ENCODE results near the gene PPIE. TPM values are rescaled to one million over a fixed set of nuclear protein-coding genes. Genes with fewer than 3 reads are reported as not detected.
A peak's percentile ranks its signal among the peaks of the same experiment; 100 is the strongest.

PPIE gene
- polyA plus RNA-seq, 5 donors = 66.8 to 77.7 (median 71.5) TPM

DNA sequence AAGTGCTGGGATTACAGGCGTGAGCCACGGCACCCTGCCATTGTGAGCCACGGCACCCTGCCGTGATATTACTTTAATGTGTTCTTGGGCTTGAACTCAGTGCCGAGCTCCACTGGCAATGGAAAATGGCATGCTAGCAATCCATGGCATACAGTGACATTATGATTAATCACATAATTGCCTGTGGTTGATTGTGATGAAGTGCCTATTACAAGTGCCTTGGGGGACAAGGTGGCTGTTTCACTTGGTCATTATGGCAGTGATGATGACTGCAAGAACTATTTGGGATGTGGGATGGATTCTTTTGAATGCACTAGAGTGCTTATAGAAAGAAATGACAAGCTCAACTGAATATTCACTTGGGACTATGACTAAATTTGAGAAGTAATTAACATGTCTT lies 25.1 kb upstream of the PPIE start:
- DNase-seq = no peak

- DNase-seq = no peak
Measured at GRCh38 chr1:39717809-39718208, 20.9 kb upstream of the PPIE start.

GRCh38 chr1:39720094-39720999 lies 18.3 kb upstream of the PPIE start:
- peak in 1 of 2 donors; percentile 58 for DNase-seq

GRCh38 chr1:39721664-39722063 lies 17.0 kb upstream of the PPIE start:
- DNase-seq = no peak

- DNase-seq = no peak
Measured at GRCh38 chr1:39722495-39722894, 16.2 kb upstream of the PPIE start.

GRCh38 chr1:39726600-39726999 lies 12.1 kb upstream of the PPIE start:
- no peak for DNase-seq

DNA sequence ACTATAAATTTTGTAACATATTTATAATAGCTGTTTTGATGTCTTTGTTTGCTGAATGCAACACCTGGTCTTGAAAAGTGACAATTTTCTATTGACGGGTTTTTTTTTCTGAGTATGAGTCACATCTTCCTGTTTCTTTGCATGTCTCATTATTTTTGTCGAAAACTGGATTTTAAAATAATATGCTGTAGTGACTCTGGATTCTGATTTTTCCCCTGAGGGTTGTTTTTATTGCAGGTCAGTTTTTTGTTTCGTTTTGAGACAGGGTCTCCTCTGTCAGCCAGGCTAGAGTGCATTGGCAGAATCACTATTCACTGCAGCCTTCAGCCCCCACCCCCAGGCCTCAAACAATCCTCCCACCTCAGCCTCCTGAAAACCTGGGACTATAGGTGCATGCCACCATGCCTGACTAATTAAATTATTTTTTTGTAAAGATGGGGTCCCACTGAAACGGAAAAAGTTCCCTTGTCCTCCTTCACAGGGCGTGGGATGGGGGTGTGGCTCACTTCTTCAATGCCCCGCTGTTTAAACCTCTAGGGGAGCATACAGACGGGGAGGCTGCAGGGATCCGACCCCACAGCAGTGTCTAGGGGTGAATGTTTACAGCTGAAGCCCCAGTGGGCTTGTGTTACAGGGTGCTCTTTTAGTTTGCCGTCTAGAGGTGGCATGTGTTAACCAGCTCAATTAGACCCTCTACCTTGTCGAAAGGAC lies 11.3 kb upstream of the PPIE start:
- DNase-seq = no peak

DNA sequence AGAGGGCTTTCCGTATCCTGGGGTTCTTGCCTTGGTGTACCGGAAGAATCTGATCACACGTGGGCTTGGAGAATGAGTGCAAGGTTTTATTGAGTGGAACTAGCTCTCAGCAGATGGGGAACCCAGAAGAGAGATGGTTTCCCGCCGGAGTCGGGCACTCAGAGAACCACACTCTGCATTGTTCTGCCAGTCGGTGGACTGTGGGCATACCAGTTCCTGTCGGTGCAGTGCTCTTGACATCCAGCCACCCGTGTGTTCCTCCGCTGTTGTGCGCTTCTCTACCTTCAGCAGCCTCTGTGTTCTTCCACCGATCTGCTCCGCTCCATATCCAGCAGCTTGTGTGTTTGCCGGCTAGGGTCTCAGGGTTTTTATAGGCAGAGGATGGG lies 10.8 kb upstream of the PPIE start:
- DNase-seq = no peak

- DNase-seq = no peak
Measured at GRCh38 chr1:39729030-39729429, 9.7 kb upstream of the PPIE start.

- DNase-seq = no peak
Measured at GRCh38 chr1:39729842-39730241, 8.8 kb upstream of the PPIE start.

- no peak for DNase-seq
Measured at GRCh38 chr1:39732730-39733129, 6.0 kb upstream of the PPIE start.

GRCh38 chr1:39733161-39733560 lies 5.5 kb upstream of the PPIE start:
- DNase-seq = no peak

DNA sequence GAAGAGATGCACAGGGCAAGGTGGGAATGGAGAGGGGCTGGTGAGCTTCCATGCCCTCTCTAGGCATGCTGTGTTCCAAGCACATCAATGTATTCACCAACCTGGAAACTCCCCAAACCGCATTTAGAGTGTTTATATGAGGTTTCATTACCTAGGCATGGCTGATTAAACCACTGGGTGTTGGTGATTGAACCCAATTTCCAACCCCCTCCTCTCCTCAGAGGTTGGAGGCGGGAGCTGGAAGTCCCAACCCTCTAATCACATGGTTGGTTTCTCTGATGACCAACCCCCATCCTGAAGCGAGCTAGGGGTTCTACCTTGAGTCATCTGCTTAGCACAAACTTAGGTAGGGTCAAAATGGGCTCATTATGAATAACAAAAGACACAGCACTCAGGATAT lies 3.0 kb upstream of the PPIE start:
- DNase-seq = no peak

GRCh38 chr1:39737546-39738169 lies 1.0 kb upstream of the PPIE start:
- no peak for DNase-seq

DNA sequence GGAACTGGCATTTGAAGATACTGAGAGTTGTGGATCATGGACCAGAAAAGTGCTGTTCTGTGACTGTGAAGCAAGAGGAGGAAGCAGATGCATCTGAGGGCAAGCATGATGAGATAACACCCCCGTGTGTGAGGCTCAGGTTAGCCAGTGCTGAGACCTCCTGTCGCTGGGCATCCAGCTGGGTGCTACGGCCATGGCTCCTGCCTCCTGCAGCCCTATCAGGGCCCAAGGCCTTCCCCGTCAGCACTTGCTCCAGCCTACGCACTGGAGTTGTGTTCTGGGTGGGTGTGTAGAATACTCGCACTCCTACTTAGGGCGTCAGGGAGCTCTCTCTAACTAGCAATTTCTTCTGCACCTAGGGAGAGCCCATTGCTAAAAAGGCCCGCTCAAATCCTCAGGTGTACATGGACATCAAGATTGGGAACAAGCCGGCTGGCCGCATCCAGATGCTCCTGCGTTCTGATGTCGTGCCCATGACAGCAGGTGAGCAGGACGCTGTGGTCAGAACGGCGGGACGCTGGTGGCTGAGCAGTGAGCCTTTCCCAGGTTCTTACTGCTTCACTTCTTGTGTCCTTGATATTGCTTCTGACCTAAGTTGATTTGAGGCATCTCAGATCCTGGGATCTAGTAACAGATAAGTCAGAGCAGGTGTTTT lies 6.5 kb downstream of the PPIE start:
- DNase-seq = no peak

GRCh38 chr1:39751595-39751994 lies 12.9 kb downstream of the PPIE start:
- no peak for DNase-seq

- DNase-seq = no peak
Measured at GRCh38 chr1:39752703-39753102, 14.0 kb downstream of the PPIE start.

DNA sequence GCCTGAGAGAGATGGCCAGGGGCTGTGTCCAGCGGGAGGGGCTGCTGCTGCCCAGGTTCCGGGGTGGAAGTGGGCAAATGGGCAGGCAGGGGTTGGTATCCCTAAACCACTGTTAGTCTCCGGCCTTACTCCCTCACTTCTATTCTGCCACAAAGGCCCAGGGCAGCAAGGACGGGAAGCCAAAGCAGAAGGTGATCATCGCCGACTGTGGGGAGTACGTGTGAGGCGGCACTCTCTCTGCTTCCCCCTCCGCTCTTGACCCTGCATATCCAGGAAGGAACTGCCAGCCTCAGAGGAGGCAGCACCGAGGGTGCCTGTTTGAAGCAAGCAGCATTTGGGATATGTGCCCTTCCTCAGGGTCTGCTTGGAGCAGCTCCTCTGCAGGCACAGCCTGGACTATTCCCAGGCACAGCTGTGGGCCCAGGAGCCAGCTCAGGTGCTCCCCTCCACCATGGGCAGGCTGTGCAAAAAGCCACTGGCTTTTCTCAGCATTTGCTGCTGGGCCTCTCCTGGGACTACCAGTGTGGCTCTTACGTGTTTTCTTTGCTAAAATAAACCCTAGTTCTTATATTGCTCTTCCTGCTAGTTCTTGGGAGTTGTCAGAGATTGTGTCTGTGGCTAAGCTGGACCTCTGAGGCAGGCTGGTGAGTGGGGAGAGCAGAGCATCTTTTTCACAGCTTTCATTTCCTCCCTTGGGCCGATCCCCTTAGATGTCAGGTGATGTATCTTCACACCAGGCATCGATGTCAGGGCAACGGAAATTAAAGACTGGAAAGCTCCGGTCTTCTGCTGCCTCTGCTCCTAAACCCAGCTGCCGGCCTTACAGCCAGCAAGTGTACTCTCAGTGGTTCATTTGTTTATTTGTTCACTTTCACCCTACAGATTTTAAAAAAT lies 14.7 kb downstream of the PPIE start:
- DNase-seq = no peak

DNA sequence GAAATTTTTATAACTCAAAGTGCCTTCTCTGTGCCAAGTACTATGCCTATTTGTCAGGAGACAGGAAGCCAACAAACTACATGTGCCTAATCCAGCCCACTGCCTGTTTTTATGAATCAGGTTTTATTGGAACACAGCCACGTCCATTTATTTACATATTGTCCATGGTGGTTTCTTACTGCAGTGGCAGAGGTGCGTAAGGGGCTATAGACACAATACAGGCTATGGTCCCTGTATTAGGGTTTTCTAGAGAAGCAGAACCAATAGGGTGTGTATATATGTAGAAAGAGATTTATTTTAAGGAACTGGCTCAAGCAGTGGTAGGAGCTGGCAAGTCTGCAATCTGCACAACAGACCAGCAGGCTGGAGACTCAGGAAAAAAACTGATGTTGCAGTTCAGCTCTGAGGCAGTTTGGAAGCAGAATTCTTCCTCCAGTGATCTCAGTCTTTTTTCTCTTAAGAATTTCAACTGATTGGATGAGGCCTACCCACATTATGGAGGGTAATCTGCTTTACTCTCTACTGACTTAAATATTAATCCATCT lies 15.4 kb downstream of the PPIE start:
- DNase-seq = no peak

DNA sequence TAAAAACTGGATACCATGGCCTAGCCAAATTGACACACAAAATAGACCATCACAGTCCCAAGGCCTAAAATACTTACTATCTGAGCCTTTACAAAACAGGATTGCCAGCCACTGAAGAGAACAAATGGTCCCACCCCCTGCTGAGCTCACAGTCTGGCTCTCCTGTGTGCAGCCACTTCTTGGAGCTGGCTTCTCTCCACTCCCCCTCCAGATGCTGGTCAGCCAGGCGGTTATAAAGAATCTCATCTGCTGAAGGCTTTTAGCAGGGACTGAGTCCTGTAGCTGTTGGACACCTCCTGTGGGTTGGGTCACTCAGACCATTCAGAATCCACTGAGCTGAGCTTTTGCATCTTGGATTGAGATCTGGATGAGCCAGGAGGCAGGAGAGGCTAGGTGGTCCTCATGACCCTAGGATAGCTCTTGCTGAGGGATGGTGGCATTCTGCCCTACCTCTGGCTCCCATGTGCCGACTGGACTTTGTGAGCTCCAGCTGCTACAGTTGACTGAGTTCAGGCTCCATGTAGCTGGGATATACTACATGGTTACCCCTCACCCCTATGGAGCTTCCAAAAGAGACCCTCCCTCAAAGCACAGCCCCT lies 16.3 kb downstream of the PPIE start:
- DNase-seq = no peak
